Measurements from ENCODE around the gene NUP42.

DNA sequence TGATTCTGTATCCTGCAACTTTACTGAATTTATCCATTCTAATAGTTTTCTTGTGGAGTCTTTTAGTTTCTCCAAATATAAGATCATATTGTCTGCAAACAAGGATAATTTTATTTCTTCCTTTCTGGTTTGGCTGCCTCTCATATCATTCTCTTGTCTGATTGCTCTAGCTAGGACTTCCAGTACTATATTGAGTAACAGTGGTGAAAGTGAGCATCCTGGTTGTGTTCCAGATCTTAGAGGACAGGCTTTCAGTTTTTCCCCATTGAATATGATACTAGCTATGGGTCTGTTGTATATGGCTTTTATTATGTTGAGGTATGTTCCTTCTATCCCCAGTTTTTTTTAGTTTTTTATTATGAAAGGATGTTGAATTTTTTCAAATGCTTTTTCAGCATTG lies 48.1 kb upstream of the NUP42 start:
- TF ChIP-seq CTCF (IDR thresholded peaks at IDR 0.05; ENCODE audit: insufficient read depth, low read length) (no peak), POLR2AphosphoS5 (IDR thresholded peaks at IDR 0.05; ENCODE audit: low read depth) (no peak)
